ENCODE data around the gene ONECUT1. TPM values are rescaled to one million over a fixed set of nuclear protein-coding genes. Genes with fewer than 3 reads are reported as not detected.
A peak's percentile ranks its signal among the peaks of the same experiment; 100 is the strongest.
"Not testable (repeated sequence)": the region's sequence is repeated elsewhere in the genome, so short reads cannot be mapped to it uniquely, and the experiment has no call there.

ONECUT1 gene
- total RNA-seq (not detected), polyA plus RNA-seq (ENCODE audit: insufficient read depth in 1 of 8, insufficient read length in 8 of 8, low replicate concordance in 1 of 8) (under 1 TPM in 2 of 8 donors, not detected in 6; 0.08 to 0.21 TPM)
- long read RNA-seq, donor 1, result 0 reads
- long read RNA-seq, donor 2, result 0 reads
- long read RNA-seq, donor 3, result 0 reads
- long read RNA-seq, donor 4, result 0 reads
- long read RNA-seq, donor 5, result 0 reads
- long read RNA-seq, donor 6, result 0 reads
- long read RNA-seq, donor 7, result 0 reads
- long read RNA-seq, donor 8, result 0 reads
- long read RNA-seq, donor 9, result 0 reads
- long read RNA-seq, donor 10, result 0 reads
- long read RNA-seq, donor 11, result 0 reads

DNA sequence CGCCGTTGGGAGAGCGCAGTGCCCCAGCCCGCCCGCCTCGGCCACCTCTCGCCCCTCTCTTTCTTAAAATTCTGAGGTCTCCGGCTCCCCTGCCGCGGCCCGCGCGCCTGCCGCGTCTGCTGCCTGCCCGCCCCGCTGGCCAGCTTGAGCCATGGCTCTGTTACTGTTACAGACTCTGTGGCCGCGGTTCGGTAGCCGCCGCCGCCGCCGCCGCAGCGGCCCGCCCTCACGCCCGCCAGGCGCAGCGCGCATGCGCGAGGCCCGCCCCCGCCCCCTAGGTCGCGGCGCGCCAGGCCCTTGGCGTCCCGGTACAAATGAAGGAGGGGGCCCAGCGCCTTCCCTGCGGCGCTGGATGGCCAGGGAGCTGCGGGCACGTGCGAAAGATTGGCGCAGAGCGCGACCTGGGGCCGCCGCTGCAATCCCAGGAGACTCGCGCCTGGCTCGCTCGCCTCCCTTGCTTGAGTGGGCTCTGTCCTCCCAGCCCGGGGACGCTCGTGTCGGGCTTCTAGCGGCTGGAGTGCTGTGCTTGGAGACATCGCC, at the start of gene ONECUT1:
TSS of gene ONECUT1 (minus strand) at position 168 of the 540 bp plus-strand sequence. CDS start 452 bp downstream, outside the sequence.
- DNase-seq, result peak; percentile 49
- WGBS (ENCODE audit: insufficient coverage), result 0% methylated on average over 64 of the region's 64 CpGs
- no peaks in the 10 kb centered on the region for H3K9me3 ChIP-seq (replicated peaks; ENCODE audit: control insufficient read depth, low read depth, low read length)

GRCh38 chr15:52834379-52834778, 44.2 kb upstream of the ONECUT1 start:
- Histone ChIP-seq H3K4me3 (ENCODE audit: low read length) (no peak overlapping the region), H3K4me1 (ENCODE audit: control insufficient read depth, insufficient read depth, low read length) (no peaks in the 10 kb centered on the region), H3K27ac (ENCODE audit: low read length) (no peak overlapping the region), H3K9me3 (replicated peaks; ENCODE audit: control insufficient read depth, low read depth, low read length) (no peaks in the 10 kb centered on the region), H3K36me3 (ENCODE audit: control insufficient read depth, insufficient read depth, low read length) (no peaks in the 10 kb centered on the region), H3K27me3 (ENCODE audit: control insufficient read depth, insufficient read depth, low read length) (no peaks in the 10 kb centered on the region)
- WGBS (ENCODE audit: insufficient coverage), result 73% methylated on average over 3 of the region's 3 CpGs
- no peak for DNase-seq

More for the DNA sequence above, at the start of gene ONECUT1:
- H3K27me3 ChIP-seq (ENCODE audit: control insufficient read depth, insufficient read depth, low read length), result peaks cover 95% of the 10 kb centered on the region
- H3K36me3 ChIP-seq (ENCODE audit: control insufficient read depth, insufficient read depth, low read length), result no peaks in the 10 kb centered on the region
- H3K4me3 ChIP-seq (ENCODE audit: low read length), result peak within 1 kb of the TSS; percentile 47
- H3K4me1 ChIP-seq (ENCODE audit: control insufficient read depth, insufficient read depth, low read length), result peaks cover 33% of the 10 kb centered on the region
- H3K27ac ChIP-seq (ENCODE audit: low read length), result no peak within 1 kb of the TSS

DNA sequence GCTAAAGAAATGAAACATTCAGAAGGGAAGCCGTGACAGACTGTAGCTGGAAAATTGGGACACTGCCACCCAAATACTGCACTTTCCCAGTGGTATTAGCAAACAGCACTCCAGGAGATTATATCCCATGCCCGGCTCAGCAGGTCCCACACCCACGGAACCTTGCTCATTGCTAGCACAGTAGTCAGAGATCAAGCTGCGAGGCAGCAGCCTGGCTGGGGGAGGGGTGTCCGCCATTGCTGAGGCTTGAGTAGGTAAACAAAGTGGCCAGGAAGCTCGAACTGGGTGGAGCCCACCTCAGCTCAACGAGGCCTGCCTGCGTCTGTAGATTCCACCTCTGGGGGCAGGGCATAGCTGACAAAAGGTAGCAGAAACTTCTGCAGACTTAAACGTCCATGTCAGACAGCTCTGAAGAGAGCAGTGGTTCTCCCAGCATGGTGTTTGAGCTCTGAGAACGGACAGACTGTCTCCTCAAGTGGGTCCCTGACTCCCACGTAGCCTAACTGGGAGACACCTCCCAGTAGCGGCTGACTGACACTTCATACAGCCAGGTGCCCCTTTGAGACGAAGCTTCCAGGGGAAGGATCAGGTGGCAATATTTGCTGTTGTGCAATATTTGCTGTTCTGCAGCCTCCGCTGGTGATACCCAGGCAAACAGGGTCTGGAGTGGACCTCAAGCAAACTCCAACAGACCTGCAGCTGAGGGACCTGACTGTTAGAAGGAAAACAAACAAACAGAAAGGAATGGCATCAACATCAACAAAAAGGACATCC, 34.2 kb upstream of the ONECUT1 start:
- not testable (repeated sequence) for H3K4me1 ChIP-seq (ENCODE audit: control insufficient read depth, insufficient read depth, low read length); H3K27me3 ChIP-seq (ENCODE audit: control insufficient read depth, insufficient read depth, low read length); H3K9me3 ChIP-seq (replicated peaks; ENCODE audit: control insufficient read depth, low read depth, low read length); DNase-seq; H3K36me3 ChIP-seq (ENCODE audit: control insufficient read depth, insufficient read depth, low read length); H3K27ac ChIP-seq (ENCODE audit: low read length); H3K4me3 ChIP-seq (ENCODE audit: low read length)
- WGBS (ENCODE audit: insufficient coverage), result 67% methylated on average over 10 of the region's 14 CpGs

- Histone ChIP-seq H3K27ac (ENCODE audit: low read length) (no peak overlapping the region), H3K27me3 (ENCODE audit: control insufficient read depth, insufficient read depth, low read length) (no peaks in the 10 kb centered on the region), H3K9me3 (replicated peaks; ENCODE audit: control insufficient read depth, low read depth, low read length) (no peaks in the 10 kb centered on the region), H3K36me3 (ENCODE audit: control insufficient read depth, insufficient read depth, low read length) (no peaks in the 10 kb centered on the region), H3K4me1 (ENCODE audit: control insufficient read depth, insufficient read depth, low read length) (no peaks in the 10 kb centered on the region), H3K4me3 (ENCODE audit: low read length) (no peak overlapping the region)
- no peak for DNase-seq
- 59% methylated on average over 1 of the region's 2 CpGs for WGBS (ENCODE audit: insufficient coverage)
Observed at GRCh38 chr15:52822475-52822874, 32.3 kb upstream of the ONECUT1 start.

- Histone ChIP-seq H3K27me3 (ENCODE audit: control insufficient read depth, insufficient read depth, low read length) (no peaks in the 10 kb centered on the region), H3K4me3 (ENCODE audit: low read length) (no peak overlapping the region), H3K4me1 (ENCODE audit: control insufficient read depth, insufficient read depth, low read length) (no peaks in the 10 kb centered on the region), H3K27ac (ENCODE audit: low read length) (no peak overlapping the region), H3K36me3 (ENCODE audit: control insufficient read depth, insufficient read depth, low read length) (no peaks in the 10 kb centered on the region), H3K9me3 (replicated peaks; ENCODE audit: control insufficient read depth, low read depth, low read length) (no peaks in the 10 kb centered on the region)
- 63% methylated on average over 1 of the region's 4 CpGs for WGBS (ENCODE audit: insufficient coverage)
- no peak for DNase-seq
Observed at GRCh38 chr15:52819253-52819652, 29.1 kb upstream of the ONECUT1 start.

GRCh38 chr15:52815899-52816298, 25.8 kb upstream of the ONECUT1 start:
- not testable (repeated sequence) for H3K36me3 ChIP-seq (ENCODE audit: control insufficient read depth, insufficient read depth, low read length); DNase-seq; H3K9me3 ChIP-seq (replicated peaks; ENCODE audit: control insufficient read depth, low read depth, low read length); H3K4me3 ChIP-seq (ENCODE audit: low read length); H3K27me3 ChIP-seq (ENCODE audit: control insufficient read depth, insufficient read depth, low read length); H3K27ac ChIP-seq (ENCODE audit: low read length); H3K4me1 ChIP-seq (ENCODE audit: control insufficient read depth, insufficient read depth, low read length)
- WGBS (ENCODE audit: insufficient coverage), result no CpG with 5 or more reads among the region's 1 CpG

DNA sequence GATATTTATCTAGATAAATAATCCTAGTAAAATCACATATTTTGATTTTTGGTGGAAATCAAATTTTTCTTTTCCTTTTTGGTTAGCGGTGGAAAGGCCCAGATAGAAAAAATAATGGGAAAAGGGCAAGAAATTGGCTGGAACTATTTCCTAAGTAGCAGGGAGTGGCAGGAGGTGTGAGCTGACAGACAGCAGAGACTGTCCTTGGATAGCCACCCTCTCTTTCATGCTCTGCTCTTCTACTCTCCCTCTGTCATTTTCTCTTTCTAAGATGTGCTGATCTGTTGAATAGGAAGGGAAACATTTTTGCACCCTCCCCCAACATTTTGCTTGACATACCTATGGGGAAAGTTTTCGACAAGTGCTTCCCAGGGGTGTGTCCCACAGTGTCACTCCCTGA, 18.9 kb upstream of the ONECUT1 start:
- WGBS (ENCODE audit: insufficient coverage), result no CpG with 5 or more reads among the region's 2 CpGs
- H3K36me3 ChIP-seq (ENCODE audit: control insufficient read depth, insufficient read depth, low read length), result no peaks in the 10 kb centered on the region
- H3K27ac ChIP-seq (ENCODE audit: low read length), result no peak overlapping the region
- H3K27me3 ChIP-seq (ENCODE audit: control insufficient read depth, insufficient read depth, low read length), result peaks cover 55% of the 10 kb centered on the region
- DNase-seq, result no peak
- H3K4me1 ChIP-seq (ENCODE audit: control insufficient read depth, insufficient read depth, low read length), result peaks cover 17% of the 10 kb centered on the region
- H3K9me3 ChIP-seq (replicated peaks; ENCODE audit: control insufficient read depth, low read depth, low read length), result no peaks in the 10 kb centered on the region
- no peak overlapping the region for H3K4me3 ChIP-seq (ENCODE audit: low read length)

- Histone ChIP-seq H3K36me3 (ENCODE audit: control insufficient read depth, insufficient read depth, low read length) (no peaks in the 10 kb centered on the region), H3K27ac (ENCODE audit: low read length) (no peak overlapping the region), H3K9me3 (replicated peaks; ENCODE audit: control insufficient read depth, low read depth, low read length) (no peaks in the 10 kb centered on the region), H3K4me3 (ENCODE audit: low read length) (no peak overlapping the region), H3K27me3 (ENCODE audit: control insufficient read depth, insufficient read depth, low read length) (peaks cover 58% of the 10 kb centered on the region), H3K4me1 (ENCODE audit: control insufficient read depth, insufficient read depth, low read length) (peaks cover 22% of the 10 kb centered on the region)
- no CpG with 5 or more reads among the region's 1 CpG for WGBS (ENCODE audit: insufficient coverage)
- DNase-seq, result no peak
Observed at GRCh38 chr15:52808441-52808840, 18.3 kb upstream of the ONECUT1 start.

DNA sequence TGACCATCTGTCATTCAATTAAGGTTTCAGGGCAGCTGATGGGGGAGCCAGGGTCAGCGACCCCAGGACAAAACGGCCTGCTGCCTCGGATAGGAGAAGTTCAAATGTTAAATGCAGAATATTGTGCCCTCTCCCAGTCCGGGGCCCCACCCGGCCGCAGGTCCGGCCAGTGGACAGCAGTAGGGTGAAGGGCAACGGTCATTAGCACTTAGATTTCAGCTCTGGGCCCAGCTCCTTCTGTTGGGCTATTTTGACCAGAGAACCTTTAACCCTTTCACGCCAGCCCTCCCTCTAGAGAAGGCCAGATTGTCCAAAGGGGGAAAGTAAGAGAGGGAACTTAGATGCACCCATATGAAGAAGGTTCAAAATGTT, 16.1 kb upstream of the ONECUT1 start:
- Histone ChIP-seq H3K9me3 (replicated peaks; ENCODE audit: control insufficient read depth, low read depth, low read length) (no peaks in the 10 kb centered on the region), H3K27me3 (ENCODE audit: control insufficient read depth, insufficient read depth, low read length) (peaks cover 77% of the 10 kb centered on the region), H3K27ac (ENCODE audit: low read length) (no peak overlapping the region), H3K4me3 (ENCODE audit: low read length) (no peak overlapping the region), H3K4me1 (ENCODE audit: control insufficient read depth, insufficient read depth, low read length) (peaks cover 23% of the 10 kb centered on the region), H3K36me3 (ENCODE audit: control insufficient read depth, insufficient read depth, low read length) (no peaks in the 10 kb centered on the region)
- WGBS (ENCODE audit: insufficient coverage), result 3% methylated on average over 3 of the region's 9 CpGs
- no peak for DNase-seq

Data from muscle of leg (tissue), 16 donors.